HL-60 (cell line): ENCODE results near the gene ARMH1.
"Not testable (repeated sequence)": the region's sequence is repeated elsewhere in the genome, so short reads cannot be mapped to it uniquely, and the experiment has no call there.

Source experiments
- DNase-seq, 2 experiments: peaks; one replicate each; pipeline ENCODE4 v3.0.0-alpha.2; 2010 to 2020; ENCODE audit warnings: low read depth in 1 of 2, low spot score in 1 of 2
- H3K27ac ChIP-seq: fragments of 250-450 bp; sonication (Bioruptor Pico); replicated peaks from 2 replicates; pipeline ENCODE4 v1.5.1; 2020; ENCODE audit warnings: mild to moderate bottlenecking, moderate library complexity
- H3K27me3 ChIP-seq: fragments of 250-450 bp; sonication (Bioruptor Pico); 2 replicates; pipeline ENCODE4 v1.5.1; 2021; ENCODE audit warnings: mild to moderate bottlenecking, moderate library complexity; ENCODE audit not compliant: insufficient read depth, poor library complexity, severe bottlenecking
- H3K4me3 ChIP-seq: replicated peaks from 2 replicates; pipeline ENCODE4 v1.5.1; 2011; ENCODE audit warnings: mild to moderate bottlenecking, control low read depth, low read length; ENCODE audit not compliant: insufficient read depth
- GABPA ChIP-seq: IDR thresholded peaks from 2 replicates; pipeline ENCODE4 v1.6.1; 2012; ENCODE audit warnings: low read depth
- POLR2AphosphoS5 ChIP-seq: IDR thresholded peaks from 2 replicates; pipeline ENCODE4 v1.6.1; 2012; ENCODE audit warnings: low read depth
- SPI1 ChIP-seq: IDR thresholded peaks from 2 replicates; pipeline ENCODE4 v1.6.1; 2012; ENCODE audit warnings: low read depth, mild to moderate bottlenecking, borderline replicate concordance
- TF ChIP-seq, protein P1 (sequence below): IDR thresholded peaks from one replicate; pipeline ENCODE4 v1.5.1; 2011; ENCODE audit warnings: low read length, control low read depth, inconsistent platforms; ENCODE audit not compliant: insufficient read depth
- TF ChIP-seq, protein P2 (sequence below): IDR thresholded peaks from 2 replicates; pipeline ENCODE4 v1.6.1; 2012; ENCODE audit warnings: low read depth; ENCODE audit not compliant: insufficient replicate concordance

The ARMH1 gene

DNA sequence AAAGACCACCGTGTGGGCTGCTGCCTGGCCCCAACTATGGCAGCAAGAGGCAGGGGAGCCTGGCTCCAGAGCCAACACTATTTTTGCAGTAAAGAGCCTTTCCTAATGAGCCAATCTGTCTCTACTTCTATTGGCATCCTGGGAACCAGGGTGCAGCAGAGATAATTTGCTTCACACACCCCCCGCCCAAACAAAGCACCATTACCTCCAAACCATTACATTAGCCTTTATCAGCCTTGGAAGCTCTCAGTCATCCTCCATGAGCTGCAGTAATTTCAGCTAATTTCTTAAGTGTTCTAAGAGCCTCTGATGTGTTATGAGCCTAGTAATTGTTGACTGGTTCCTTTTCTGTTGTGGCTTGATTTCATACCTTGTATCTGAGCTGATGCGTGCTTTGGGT lies 21.6 kb downstream of the ARMH1 start:
- TF ChIP-seq GABPA (no peak), SPI1 (no peak), POLR2AphosphoS5 (no peak)
- TF ChIP-seq, protein P1, sequence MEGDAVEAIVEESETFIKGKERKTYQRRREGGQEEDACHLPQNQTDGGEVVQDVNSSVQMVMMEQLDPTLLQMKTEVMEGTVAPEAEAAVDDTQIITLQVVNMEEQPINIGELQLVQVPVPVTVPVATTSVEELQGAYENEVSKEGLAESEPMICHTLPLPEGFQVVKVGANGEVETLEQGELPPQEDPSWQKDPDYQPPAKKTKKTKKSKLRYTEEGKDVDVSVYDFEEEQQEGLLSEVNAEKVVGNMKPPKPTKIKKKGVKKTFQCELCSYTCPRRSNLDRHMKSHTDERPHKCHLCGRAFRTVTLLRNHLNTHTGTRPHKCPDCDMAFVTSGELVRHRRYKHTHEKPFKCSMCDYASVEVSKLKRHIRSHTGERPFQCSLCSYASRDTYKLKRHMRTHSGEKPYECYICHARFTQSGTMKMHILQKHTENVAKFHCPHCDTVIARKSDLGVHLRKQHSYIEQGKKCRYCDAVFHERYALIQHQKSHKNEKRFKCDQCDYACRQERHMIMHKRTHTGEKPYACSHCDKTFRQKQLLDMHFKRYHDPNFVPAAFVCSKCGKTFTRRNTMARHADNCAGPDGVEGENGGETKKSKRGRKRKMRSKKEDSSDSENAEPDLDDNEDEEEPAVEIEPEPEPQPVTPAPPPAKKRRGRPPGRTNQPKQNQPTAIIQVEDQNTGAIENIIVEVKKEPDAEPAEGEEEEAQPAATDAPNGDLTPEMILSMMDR: no peak
- TF ChIP-seq, protein P2, sequence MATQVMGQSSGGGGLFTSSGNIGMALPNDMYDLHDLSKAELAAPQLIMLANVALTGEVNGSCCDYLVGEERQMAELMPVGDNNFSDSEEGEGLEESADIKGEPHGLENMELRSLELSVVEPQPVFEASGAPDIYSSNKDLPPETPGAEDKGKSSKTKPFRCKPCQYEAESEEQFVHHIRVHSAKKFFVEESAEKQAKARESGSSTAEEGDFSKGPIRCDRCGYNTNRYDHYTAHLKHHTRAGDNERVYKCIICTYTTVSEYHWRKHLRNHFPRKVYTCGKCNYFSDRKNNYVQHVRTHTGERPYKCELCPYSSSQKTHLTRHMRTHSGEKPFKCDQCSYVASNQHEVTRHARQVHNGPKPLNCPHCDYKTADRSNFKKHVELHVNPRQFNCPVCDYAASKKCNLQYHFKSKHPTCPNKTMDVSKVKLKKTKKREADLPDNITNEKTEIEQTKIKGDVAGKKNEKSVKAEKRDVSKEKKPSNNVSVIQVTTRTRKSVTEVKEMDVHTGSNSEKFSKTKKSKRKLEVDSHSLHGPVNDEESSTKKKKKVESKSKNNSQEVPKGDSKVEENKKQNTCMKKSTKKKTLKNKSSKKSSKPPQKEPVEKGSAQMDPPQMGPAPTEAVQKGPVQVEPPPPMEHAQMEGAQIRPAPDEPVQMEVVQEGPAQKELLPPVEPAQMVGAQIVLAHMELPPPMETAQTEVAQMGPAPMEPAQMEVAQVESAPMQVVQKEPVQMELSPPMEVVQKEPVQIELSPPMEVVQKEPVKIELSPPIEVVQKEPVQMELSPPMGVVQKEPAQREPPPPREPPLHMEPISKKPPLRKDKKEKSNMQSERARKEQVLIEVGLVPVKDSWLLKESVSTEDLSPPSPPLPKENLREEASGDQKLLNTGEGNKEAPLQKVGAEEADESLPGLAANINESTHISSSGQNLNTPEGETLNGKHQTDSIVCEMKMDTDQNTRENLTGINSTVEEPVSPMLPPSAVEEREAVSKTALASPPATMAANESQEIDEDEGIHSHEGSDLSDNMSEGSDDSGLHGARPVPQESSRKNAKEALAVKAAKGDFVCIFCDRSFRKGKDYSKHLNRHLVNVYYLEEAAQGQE: no peak
- no peak overlapping the region for H3K4me3 ChIP-seq
- no peak overlapping the region for H3K27ac ChIP-seq
- no peaks in the 10 kb centered on the region for H3K27me3 ChIP-seq
- no peak for DNase-seq

DNA sequence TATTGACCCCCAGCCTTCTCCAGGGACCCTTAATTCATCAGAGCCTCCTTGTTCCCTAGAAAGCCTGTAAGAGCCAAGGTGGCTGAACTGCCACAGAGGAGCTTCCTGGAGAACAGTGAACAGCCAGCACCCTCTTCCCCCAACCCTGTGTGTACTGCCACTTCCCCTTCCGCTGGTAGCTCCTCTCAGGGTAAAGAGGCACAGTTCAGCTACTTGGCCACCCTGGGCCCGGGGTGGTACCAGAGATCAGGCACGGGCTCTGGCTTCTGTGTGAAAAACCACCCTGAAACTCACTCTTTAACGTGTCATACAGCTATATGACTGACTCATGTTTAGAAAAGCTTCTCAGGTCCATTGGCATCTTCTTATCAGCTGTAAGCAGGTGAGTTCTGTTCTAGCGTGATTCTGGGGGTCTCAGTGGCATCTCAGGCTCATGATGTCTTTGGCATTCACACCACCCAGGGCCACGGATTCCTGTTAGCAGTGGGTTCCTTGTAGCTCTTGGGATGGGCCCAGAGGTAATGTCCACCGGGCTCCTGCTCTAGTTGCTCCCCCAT lies 22.4 kb downstream of the ARMH1 start:
- DNase-seq: peak in 1 of 2 experiments; percentile 82
- Histone ChIP-seq H3K27me3 (no peaks in the 10 kb centered on the region), H3K4me3 (no peak overlapping the region), H3K27ac (0 out of 2 replicates have a peak overlapping the region, but pooled peaks have one; percentile 9)
- TF ChIP-seq SPI1 (peak; percentile 96), POLR2AphosphoS5 (peak; percentile 47; the same call in 1 of the 2 replicates), GABPA (peak; percentile 71)
- TF ChIP-seq, protein P1: no peak
- TF ChIP-seq, protein P2: no peak

DNA sequence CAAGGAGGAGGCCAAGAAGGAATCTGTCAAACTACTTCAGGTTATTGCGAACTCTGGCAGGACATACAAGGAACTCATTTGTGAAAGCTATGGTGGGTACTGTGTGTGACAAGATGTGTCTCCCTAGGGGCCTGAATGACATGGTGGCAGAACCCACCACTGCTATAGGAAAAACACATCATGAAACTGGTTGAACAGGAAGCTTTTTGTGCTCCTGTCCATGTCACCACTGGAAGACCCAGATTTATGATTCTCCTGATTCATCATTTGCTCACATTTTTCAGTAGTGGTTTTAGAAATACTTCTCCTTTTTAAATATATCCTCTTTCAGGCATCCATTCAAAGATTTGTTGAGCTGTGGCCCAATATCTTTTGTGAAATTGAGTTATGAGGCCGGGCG lies 23.6 kb downstream of the ARMH1 start:
- no peak overlapping the region for H3K4me3 ChIP-seq
- H3K27me3 ChIP-seq: no peaks in the 10 kb centered on the region
- H3K27ac ChIP-seq: no peak overlapping the region
- TF ChIP-seq, protein P1: no peak
- no peak for TF ChIP-seq POLR2AphosphoS5
- TF ChIP-seq GABPA: no peak
- TF ChIP-seq, protein P2: no peak
- no peak for TF ChIP-seq SPI1
- DNase-seq: no peak

DNA sequence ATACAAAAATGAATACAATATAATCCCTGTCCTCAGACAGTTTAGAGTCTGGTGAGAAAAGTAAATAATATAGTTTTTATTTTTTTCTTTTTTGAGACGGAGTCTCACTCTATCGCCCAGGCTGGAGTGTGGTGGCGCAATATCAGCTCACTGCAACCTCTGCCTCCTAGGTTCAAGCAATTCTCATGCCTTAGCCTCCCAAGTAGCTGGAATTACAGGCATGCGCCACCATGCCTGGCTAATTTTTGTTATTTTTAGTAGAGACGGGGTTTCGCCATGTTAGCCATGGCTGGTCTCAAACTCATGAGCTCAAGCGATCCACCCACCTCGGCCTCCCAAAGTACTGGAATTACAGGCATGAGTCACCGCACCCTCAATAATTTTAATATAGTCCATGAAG lies 24.9 kb downstream of the ARMH1 start:
- H3K27ac ChIP-seq, DNase-seq, H3K4me3 ChIP-seq, H3K27me3 ChIP-seq: not testable (repeated sequence)
